HG03521 (cell line): ENCODE measurements around the gene DHRSX.
"Not testable (repeated sequence)": the region's sequence is repeated elsewhere in the genome, so short reads cannot be mapped to it uniquely, and the experiment has no call there.

Experiments used
- ATAC-seq: cut with Tn5 transposase; IDR thresholded peaks from one replicate; pipeline ENCODE4 v1.9.1; 2021; ENCODE audit warnings: mild to moderate bottlenecking, moderate library complexity; ENCODE audit not compliant: unreplicated experiment

The DHRSX gene

GRCh38 chrX:2321411-2321810, 179.4 kb downstream of the DHRSX start:
- ATAC-seq, result no peak

- ATAC-seq, result no peak
These were observed 180.0 kb downstream of the DHRSX start for GRCh38 chrX:2320580-2321327.

GRCh38 chrX:2320089-2320488, 180.7 kb downstream of the DHRSX start:
- no peak for ATAC-seq

- ATAC-seq, result no peak
These were observed 182.4 kb downstream of the DHRSX start for GRCh38 chrX:2318371-2318770.

GRCh38 chrX:2317527-2318055, 183.2 kb downstream of the DHRSX start:
- ATAC-seq, result no peak

GRCh38 chrX:2316534-2316933, 184.2 kb downstream of the DHRSX start:
- ATAC-seq, result no peak

GRCh38 chrX:2315434-2315833, 185.3 kb downstream of the DHRSX start:
- ATAC-seq, result no peak

- no peak for ATAC-seq
These were observed 185.9 kb downstream of the DHRSX start for GRCh38 chrX:2314831-2315365.

GRCh38 chrX:2313864-2314640, 186.7 kb downstream of the DHRSX start:
- no peak for ATAC-seq

GRCh38 chrX:2312061-2312591, 188.7 kb downstream of the DHRSX start:
- ATAC-seq, result not testable (repeated sequence)

- no peak for ATAC-seq
These were observed 189.3 kb downstream of the DHRSX start for GRCh38 chrX:2311501-2311900.

- no peak for ATAC-seq
These were observed 198.9 kb downstream of the DHRSX start for GRCh38 chrX:2301901-2302300.

GRCh38 chrX:2299871-2300270, 200.9 kb downstream of the DHRSX start:
- ATAC-seq, result no peak

- ATAC-seq, result no peak
These were observed 214.0 kb downstream of the DHRSX start for GRCh38 chrX:2286731-2287130.

- ATAC-seq, result no peak
These were observed 216.2 kb downstream of the DHRSX start for GRCh38 chrX:2284601-2285000.

GRCh38 chrX:2284133-2284532, 216.6 kb downstream of the DHRSX start:
- ATAC-seq, result no peak

GRCh38 chrX:2283111-2283859, 217.5 kb downstream of the DHRSX start:
- ATAC-seq, result no peak

GRCh38 chrX:2282490-2283090, 218.2 kb downstream of the DHRSX start:
- no peak for ATAC-seq

GRCh38 chrX:2272337-2272736, 228.4 kb downstream of the DHRSX start:
- ATAC-seq, result no peak

- ATAC-seq, result not testable (repeated sequence)
These were observed 229.2 kb downstream of the DHRSX start for GRCh38 chrX:2271595-2271994.
